ENCODE results near the gene BPIFA1. TPM values are rescaled to one million over a fixed set of nuclear protein-coding genes. Genes with fewer than 3 reads are reported as not detected.

BPIFA1 gene
- total and polyA plus RNA-seq, 2 experiments from 2014 or later: not detected

DNA sequence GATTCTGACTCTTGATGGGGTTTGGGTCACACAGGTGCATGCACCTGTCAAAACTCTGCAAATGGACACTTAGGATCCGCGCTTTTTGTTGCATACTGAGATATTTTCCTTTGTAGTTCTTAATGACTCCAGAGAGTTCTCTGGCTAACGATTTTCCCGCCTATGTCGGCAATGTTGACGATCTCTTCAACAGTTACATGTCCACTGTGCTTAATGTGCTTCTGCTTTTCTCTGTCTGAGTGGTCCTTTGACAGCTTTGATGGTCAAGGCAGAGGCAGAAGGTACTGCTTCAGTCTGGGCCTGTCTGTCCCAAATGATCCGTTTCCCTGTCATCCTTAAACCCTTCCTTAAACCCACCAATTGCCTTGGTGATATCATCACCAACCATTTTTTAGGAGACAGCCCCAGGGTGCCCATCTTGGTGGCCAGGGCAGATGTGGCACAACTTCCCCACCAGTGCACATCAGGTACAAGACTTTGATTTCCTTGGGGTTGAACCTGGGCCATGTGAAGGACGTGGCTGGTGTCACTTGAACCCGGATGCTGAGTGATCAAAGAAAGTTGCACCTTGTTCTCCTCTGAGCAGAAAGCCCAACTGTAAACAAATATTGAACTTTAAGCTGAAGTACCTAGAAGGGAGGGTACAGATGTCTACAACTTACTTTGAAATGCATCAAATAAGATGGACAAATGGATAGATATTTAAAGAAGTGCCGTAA is 36.5 kb downstream of the BPIFA1 start:
- no peak overlapping the region for H3K27ac ChIP-seq (ENCODE audit: low read depth)
- H2AFZ ChIP-seq: no peak overlapping the region
- no peaks in the 10 kb centered on the region for H4K20me1 ChIP-seq (replicated peaks; ENCODE audit: insufficient read depth)
- no peaks in the 10 kb centered on the region for H3K36me3 Mint-ChIP-seq (ENCODE audit: low read depth)
- no peak overlapping the region for H3K27ac Mint-ChIP-seq
- no peaks in the 10 kb centered on the region for H3K27me3 ChIP-seq (ENCODE audit: insufficient read depth)
- no peaks in the 10 kb centered on the region for H3K9me3 Mint-ChIP-seq
- no peak overlapping the region for H3K4me2 ChIP-seq
- peaks cover 12% of the 10 kb centered on the region for H3K27me3 Mint-ChIP-seq (ENCODE audit: insufficient read depth, low read depth, poor library complexity)
- DNase-seq (ENCODE audit: low spot score): no peak
- peaks cover 10% of the 10 kb centered on the region for H3K4me1 Mint-ChIP-seq
- H3K9me2 ChIP-seq (ENCODE audit: insufficient read depth): no peaks in the 10 kb centered on the region
- no peak overlapping the region for H3K4me3 Mint-ChIP-seq
- no peak overlapping the region for H3K4me3 ChIP-seq
- no peaks in the 10 kb centered on the region for H3K79me2 ChIP-seq (replicated peaks; ENCODE audit: insufficient read depth)
- H3K36me3 ChIP-seq (ENCODE audit: insufficient read depth): no peaks in the 10 kb centered on the region
- TF ChIP-seq, protein P1, sequence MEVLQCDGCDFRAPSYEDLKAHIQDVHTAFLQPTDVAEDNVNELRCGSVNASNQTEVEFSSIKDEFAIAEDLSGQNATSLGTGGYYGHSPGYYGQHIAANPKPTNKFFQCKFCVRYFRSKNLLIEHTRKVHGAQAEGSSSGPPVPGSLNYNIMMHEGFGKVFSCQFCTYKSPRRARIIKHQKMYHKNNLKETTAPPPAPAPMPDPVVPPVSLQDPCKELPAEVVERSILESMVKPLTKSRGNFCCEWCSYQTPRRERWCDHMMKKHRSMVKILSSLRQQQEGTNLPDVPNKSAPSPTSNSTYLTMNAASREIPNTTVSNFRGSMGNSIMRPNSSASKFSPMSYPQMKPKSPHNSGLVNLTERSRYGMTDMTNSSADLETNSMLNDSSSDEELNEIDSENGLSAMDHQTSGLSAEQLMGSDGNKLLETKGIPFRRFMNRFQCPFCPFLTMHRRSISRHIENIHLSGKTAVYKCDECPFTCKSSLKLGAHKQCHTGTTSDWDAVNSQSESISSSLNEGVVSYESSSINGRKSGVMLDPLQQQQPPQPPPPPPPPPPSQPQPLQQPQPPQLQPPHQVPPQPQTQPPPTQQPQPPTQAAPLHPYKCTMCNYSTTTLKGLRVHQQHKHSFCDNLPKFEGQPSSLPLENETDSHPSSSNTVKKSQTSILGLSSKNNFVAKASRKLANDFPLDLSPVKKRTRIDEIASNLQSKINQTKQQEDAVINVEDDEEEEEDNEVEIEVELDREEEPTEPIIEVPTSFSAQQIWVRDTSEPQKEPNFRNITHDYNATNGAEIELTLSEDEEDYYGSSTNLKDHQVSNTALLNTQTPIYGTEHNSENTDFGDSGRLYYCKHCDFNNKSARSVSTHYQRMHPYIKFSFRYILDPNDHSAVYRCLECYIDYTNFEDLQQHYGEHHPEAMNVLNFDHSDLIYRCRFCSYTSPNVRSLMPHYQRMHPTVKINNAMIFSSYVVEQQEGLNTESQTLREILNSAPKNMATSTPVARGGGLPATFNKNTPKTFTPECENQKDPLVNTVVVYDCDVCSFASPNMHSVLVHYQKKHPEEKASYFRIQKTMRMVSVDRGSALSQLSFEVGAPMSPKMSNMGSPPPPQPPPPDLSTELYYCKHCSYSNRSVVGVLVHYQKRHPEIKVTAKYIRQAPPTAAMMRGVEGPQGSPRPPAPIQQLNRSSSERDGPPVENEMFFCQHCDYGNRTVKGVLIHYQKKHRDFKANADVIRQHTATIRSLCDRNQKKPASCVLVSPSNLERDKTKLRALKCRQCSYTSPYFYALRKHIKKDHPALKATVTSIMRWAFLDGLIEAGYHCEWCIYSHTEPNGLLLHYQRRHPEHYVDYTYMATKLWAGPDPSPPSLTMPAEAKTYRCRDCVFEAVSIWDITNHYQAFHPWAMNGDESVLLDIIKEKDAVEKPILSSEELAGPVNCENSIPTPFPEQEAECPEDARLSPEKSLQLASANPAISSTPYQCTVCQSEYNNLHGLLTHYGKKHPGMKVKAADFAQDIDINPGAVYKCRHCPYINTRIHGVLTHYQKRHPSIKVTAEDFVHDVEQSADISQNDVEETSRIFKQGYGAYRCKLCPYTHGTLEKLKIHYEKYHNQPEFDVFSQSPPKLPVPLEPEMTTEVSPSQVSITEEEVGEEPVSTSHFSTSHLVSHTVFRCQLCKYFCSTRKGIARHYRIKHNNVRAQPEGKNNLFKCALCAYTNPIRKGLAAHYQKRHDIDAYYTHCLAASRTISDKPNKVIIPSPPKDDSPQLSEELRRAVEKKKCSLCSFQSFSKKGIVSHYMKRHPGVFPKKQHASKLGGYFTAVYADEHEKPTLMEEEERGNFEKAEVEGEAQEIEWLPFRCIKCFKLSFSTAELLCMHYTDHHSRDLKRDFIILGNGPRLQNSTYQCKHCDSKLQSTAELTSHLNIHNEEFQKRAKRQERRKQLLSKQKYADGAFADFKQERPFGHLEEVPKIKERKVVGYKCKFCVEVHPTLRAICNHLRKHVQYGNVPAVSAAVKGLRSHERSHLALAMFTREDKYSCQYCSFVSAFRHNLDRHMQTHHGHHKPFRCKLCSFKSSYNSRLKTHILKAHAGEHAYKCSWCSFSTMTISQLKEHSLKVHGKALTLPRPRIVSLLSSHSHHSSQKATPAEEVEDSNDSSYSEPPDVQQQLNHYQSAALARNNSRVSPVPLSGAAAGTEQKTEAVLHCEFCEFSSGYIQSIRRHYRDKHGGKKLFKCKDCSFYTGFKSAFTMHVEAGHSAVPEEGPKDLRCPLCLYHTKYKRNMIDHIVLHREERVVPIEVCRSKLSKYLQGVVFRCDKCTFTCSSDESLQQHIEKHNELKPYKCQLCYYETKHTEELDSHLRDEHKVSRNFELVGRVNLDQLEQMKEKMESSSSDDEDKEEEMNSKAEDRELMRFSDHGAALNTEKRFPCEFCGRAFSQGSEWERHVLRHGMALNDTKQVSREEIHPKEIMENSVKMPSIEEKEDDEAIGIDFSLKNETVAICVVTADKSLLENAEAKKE (CRISPR knock-in tag; IDR thresholded peaks at IDR 0.05): no peak
- no peak for TF ChIP-seq CREB1 (CRISPR knock-in tag; IDR thresholded peaks at IDR 0.05; ENCODE audit: low read depth)
- TF ChIP-seq ZNF331 (CRISPR knock-in tag; IDR thresholded peaks at IDR 0.05; ENCODE audit: low read depth): no peak
- no peak for TF ChIP-seq STAT1 (IDR thresholded peaks at IDR 0.05; ENCODE audit: unreplicated experiment)
- no peaks in the 10 kb centered on the region for H3K4me1 ChIP-seq (ENCODE audit: insufficient read depth)
- no peaks in the 10 kb centered on the region for H3F3A ChIP-seq (replicated peaks; ENCODE audit: low read depth)
- ATAC-seq: no peak

Measured in GM23338 (cell line).